K562 (cell line): Measurements from ENCODE around the gene FAM219B. TPM values are rescaled to one million over a fixed set of nuclear protein-coding genes. Genes with fewer than 3 reads are reported as not detected.
A peak's percentile ranks its signal among the peaks of the same experiment; 100 is the strongest.

Experiments used
- ARID1B ChIP-seq: fragments of 450-650 bp; IDR thresholded peaks from 2 replicates; pipeline ENCODE4 v1.6.1; 2016; ENCODE audit warnings: antibody characterized with exemption, mild to moderate bottlenecking, inconsistent platforms
- BRF2 ChIP-seq: IDR thresholded peaks from 3 replicates; pipeline ENCODE4 v1.6.1; 2011; ENCODE audit warnings: borderline replicate concordance, mild to moderate bottlenecking; ENCODE audit not compliant: insufficient read length, insufficient read depth
- CBFA2T2 ChIP-seq: fragments of 450-650 bp; conservative IDR thresholded peaks from 2 replicates; pipeline ENCODE4 v1.6.1; 2017; ENCODE audit warnings: mild to moderate bottlenecking
- CUX1 ChIP-seq: fragments of 200-800 bp; sonication (Bioruptor generic); IDR thresholded peaks from 2 replicates; pipeline ENCODE4 v1.6.1; 2016; ENCODE audit warnings: missing genetic modification characterization, missing compliant biosample characterization
- DIDO1 ChIP-seq: fragments of 450-650 bp; IDR thresholded peaks from 2 replicates; pipeline ENCODE4 v1.6.1; 2016; ENCODE audit warnings: low read depth, missing biosample characterization, missing genetic modification characterization
- PTBP1 ChIP-seq: fragments of 200-400 bp; formaldehyde crosslinking; IDR thresholded peaks from 2 replicates; pipeline ENCODE4 v1.6.1; 2017; ENCODE audit warnings: low read depth, low read length
- TAF1 ChIP-seq: IDR thresholded peaks from 2 replicates; pipeline ENCODE4 v1.6.1; 2011; ENCODE audit warnings: mild to moderate bottlenecking, low read length, moderate library complexity; ENCODE audit not compliant: insufficient read depth, control insufficient read depth, severe bottlenecking; ENCODE audit errors: extremely low read depth
- TAF9B ChIP-seq: fragments of 450-650 bp; IDR thresholded peaks from 2 replicates; pipeline ENCODE4 v1.6.1; 2018; ENCODE audit warnings: mild to moderate bottlenecking; ENCODE audit not compliant: partially characterized antibody
- TBL1XR1 ChIP-seq, 2 experiments: IDR thresholded peaks; 2 replicates each; pipeline ENCODE4 v1.6.1; 2012; ENCODE audit warnings: improper control_type of control experiment in 2 of 2, low read length in 2 of 2, mild to moderate bottlenecking in 1 of 2
- THRAP3 ChIP-seq: fragments of 450-650 bp; IDR thresholded peaks from 2 replicates; pipeline ENCODE4 v1.6.1; 2016; ENCODE audit warnings: mild to moderate bottlenecking, inconsistent platforms, borderline replicate concordance
- TSHZ1 ChIP-seq: fragments of 250-450 bp; sonication (Bioruptor Pico); IDR thresholded peaks from 2 replicates; pipeline ENCODE4 v1.4.0; 2020; ENCODE audit warnings: mild to moderate bottlenecking, moderate library complexity
- ZBTB7A ChIP-seq: IDR thresholded peaks from 2 replicates; pipeline ENCODE4 v1.6.1; 2011; ENCODE audit warnings: low read depth, mild to moderate bottlenecking, low read length, moderate library complexity, borderline replicate concordance; ENCODE audit not compliant: control insufficient read depth
- ZKSCAN3 ChIP-seq: fragments of 250-450 bp; sonication (Bioruptor Pico); IDR thresholded peaks from 2 replicates; pipeline ENCODE4 v1.4.0; 2020
- ZKSCAN8 ChIP-seq: fragments of 200-800 bp; sonication (Bioruptor generic); IDR thresholded peaks from 2 replicates; pipeline ENCODE4 v1.6.1; 2016; ENCODE audit warnings: missing genetic modification characterization, missing compliant biosample characterization
- ZNF584 ChIP-seq: fragments of 200-800 bp; sonication (Bioruptor generic); IDR thresholded peaks from 2 replicates; pipeline ENCODE4 v1.6.1; 2016; ENCODE audit warnings: low read depth, mild to moderate bottlenecking, missing genetic modification characterization, missing compliant biosample characterization
- polyA plus RNA-seq, 8 experiments: library from polyadenylated mRNA; depleted of rRNA in 4 of 8; stranded (reverse) in 5 of 8; unstranded in 3 of 8; fragments of >200 nt; fragmentation: Nextera tagmentation in 2 of 8; fragmentation: Illumina TruSeq in 1 of 8; extraction: Ambion mirVana in 2 of 8; extraction: Trizol in 1 of 8; gene quantifications; 2 replicates each; pipeline versions ENCODE4 v1.2.1 to v1.2.3, GENCODE V29; 2011 to 2014; ENCODE audit warnings: inconsistent platforms in 1 of 8, missing spikeins in 1 of 8
- total RNA-seq, 7 experiments: library from RNA; depleted of rRNA in 6 of 7; stranded (reverse); fragments of >200 nt in 6 of 7; fragmentation: Illumina TruSeq in 2 of 7; extraction: Trizol in 2 of 7; gene quantifications; 2 replicates each; pipeline versions ENCODE4 v1.2.1 to v1.2.3, GENCODE V29; 2011 to 2021; ENCODE audit warnings: low replicate concordance in 1 of 7

FAM219B gene
- total and polyA plus RNA-seq, 9 of the 15 experiments (the other 6 are each of a cell fraction or from before 2014, with no cell fraction given): 6.8 to 50.4 (median 29.4) TPM

GRCh38 chr15:74954515-74954914 is 47.9 kb upstream of the FAM219B start (continued):
- 0 out of 2 replicates have a peak, but pooled peaks have one; percentile 26 for TF ChIP-seq PTBP1
- peak; percentile 99 for TF ChIP-seq CBFA2T2
- TF ChIP-seq CUX1: peak; percentile 52; the same call in 1 of the 2 replicates
- TF ChIP-seq ZNF584 (CRISPR knock-in tag): peak; percentile 96
- no peak for TF ChIP-seq BRF2
- TF ChIP-seq ZKSCAN3: no peak
- peak; percentile 99 for TF ChIP-seq ARID1B
- TF ChIP-seq TAF9B: peak; percentile 85
- TF ChIP-seq TSHZ1 (CRISPR knock-in tag): no peak
- no peak for TF ChIP-seq DIDO1 (tag)
- peak; percentile 75 to 98; a peak in 3 of 4 replicates for TF ChIP-seq TBL1XR1 (IDR thresholded peaks at IDR 0.05; ENCODE audit: low read length in 2 of 2)
- no peak for TF ChIP-seq THRAP3
- TF ChIP-seq ZKSCAN8: peak; percentile 84
- TF ChIP-seq ZBTB7A: peak; percentile 74
- peak; percentile 28 for TF ChIP-seq TAF1
